Peyer's patch (tissue), 4 donors: ENCODE measurements around the gene UBE2G2.

Experiments used
- CTCF ChIP-seq, 6 experiments: fragments of 450-650 bp in 4 of 6; fragments of 200-600 bp in 2 of 6; sonication (generic) in 1 of 6; IDR thresholded peaks; one replicate each; pipeline ENCODE4 v1.5.1; 2017 to 2019; ENCODE audit warnings: antibody characterized with exemption in 6 of 6, mild to moderate bottlenecking in 3 of 6, moderate library complexity in 1 of 6
- POLR2A ChIP-seq, 2 donors: fragments of 450-650 bp; IDR thresholded peaks; one replicate each; pipeline ENCODE4 v1.5.1; 2017; ENCODE audit warnings: antibody characterized with exemption in 2 of 2, mild to moderate bottlenecking in 2 of 2, moderate library complexity in 2 of 2

GRCh38 chr21:44766818-44767354, 34.7 kb downstream of the UBE2G2 start:
- no peak for TF ChIP-seq CTCF (IDR thresholded peaks at IDR 0.05)
- no peak for TF ChIP-seq POLR2A (IDR thresholded peaks at IDR 0.05)
